SK-N-SH (cell line): ENCODE data around the gene RNF223. TPM values are rescaled to one million over a fixed set of nuclear protein-coding genes. Genes with fewer than 3 reads are reported as not detected.

Experiments used
- CTCF ChIA-PET: fragments of 300-600, 350-600 bp; formaldehyde crosslinking; extraction: SDS; loops from one replicate; lab custom pipeline; 2021; lab: Yijun Ruan, JAX
- POLR2A ChIA-PET: fragments of 350-600 bp; sonication (Branson Sonifier 250); formaldehyde crosslinking; extraction: SDS; loops from one replicate; lab custom pipeline; 2020; ENCODE audit warnings: antibody characterized with exemption, inconsistent platforms; lab: Yijun Ruan, JAX
- DNase-seq: peaks from one replicate; pipeline ENCODE4 v3.0.0; 2012
- H2AFZ ChIP-seq: fragments of 200-600 bp; sonication (generic); 2 replicates; pipeline ENCODE4 v1.8.1; 2016; ENCODE audit warnings: antibody characterized with exemption, mild to moderate bottlenecking, low read depth
- H3F3A ChIP-seq: fragments of 200-600 bp; sonication (generic); replicated peaks from 2 replicates; pipeline ENCODE3; 2016; ENCODE audit warnings: antibody characterized with exemption, mild to moderate bottlenecking; ENCODE audit not compliant: insufficient read depth
- H3K27ac ChIP-seq, 2 experiments: fragments of 200-500 bp in 1 of 2; fragments of 200-600 bp in 1 of 2; sonication (Bioruptor generic) in 1 of 2; sonication (generic), shearing (Covaris generic) in 1 of 2; 2 replicates each; pipeline versions ENCODE4 v1.5.1 to v1.6.1; 2014 to 2016; ENCODE audit warnings: low read depth in 2 of 2, inconsistent platforms in 1 of 2, low read length in 1 of 2, mild to moderate bottlenecking in 1 of 2, mixed read lengths in 1 of 2
- H3K27me3 ChIP-seq: fragments of 200-600 bp; sonication (generic), shearing (Covaris generic); 2 replicates; pipeline ENCODE4 v1.6.1; 2016; ENCODE audit warnings: mixed run types; ENCODE audit not compliant: insufficient read depth
- H3K36me3 ChIP-seq, 2 experiments: fragments of 200-500 bp in 1 of 2; fragments of 200-600 bp in 1 of 2; sonication (Bioruptor generic) in 1 of 2; sonication (generic) in 1 of 2; replicated peaks in 1 of 2; 2 replicates each; pipeline versions ENCODE3 to v1.5.1; 2014 to 2016; ENCODE audit warnings: low read length in 1 of 2, mild to moderate bottlenecking in 1 of 2; ENCODE audit not compliant: insufficient read depth in 2 of 2, control insufficient read depth in 1 of 2
- H3K4me1 ChIP-seq, 2 experiments: fragments of 200-500 bp in 1 of 2; fragments of 200-600 bp in 1 of 2; sonication (Bioruptor generic) in 1 of 2; sonication (generic), shearing (Covaris generic) in 1 of 2; 2 replicates each; pipeline versions ENCODE4 v1.5.1 to v1.6.1; 2014 to 2016; ENCODE audit warnings: low read depth in 1 of 2, low read length in 1 of 2, mixed run types in 1 of 2; ENCODE audit not compliant: insufficient read depth in 2 of 2, control insufficient read depth in 1 of 2
- H3K4me2 ChIP-seq: fragments of 200-600 bp; sonication (generic), shearing (Covaris generic); 2 replicates; pipeline ENCODE4 v1.6.1; 2017; ENCODE audit warnings: mixed run types
- H3K4me3 ChIP-seq, 2 experiments: fragments of 200-500 bp in 1 of 2; fragments of 200-600 bp in 1 of 2; sonication (Bioruptor generic) in 1 of 2; sonication (generic), shearing (Covaris generic) in 1 of 2; 2 replicates each; pipeline versions ENCODE4 v1.5.1 to v1.8.1; 2014 to 2016; ENCODE audit warnings: low read depth in 2 of 2, inconsistent platforms in 1 of 2, low read length in 1 of 2, mild to moderate bottlenecking in 1 of 2, mixed read lengths in 1 of 2, moderate library complexity in 1 of 2
- H3K79me2 ChIP-seq: fragments of 200-600 bp; sonication (generic); 2 replicates; pipeline ENCODE4 v1.8.1; 2017; ENCODE audit warnings: mild to moderate bottlenecking; ENCODE audit not compliant: insufficient read depth
- H3K9ac ChIP-seq: fragments of 200-600 bp; sonication (generic); 2 replicates; pipeline ENCODE4 v1.6.1; 2017; ENCODE audit warnings: mixed run types
- H3K9me2 ChIP-seq: fragments of 200-600 bp; sonication (generic); 2 replicates; pipeline ENCODE4 v1.6.1; 2017; ENCODE audit warnings: mixed run types
- H3K9me3 ChIP-seq: fragments of 200-600 bp; sonication (generic); 2 replicates; pipeline ENCODE4 v1.6.1; 2017; ENCODE audit warnings: mixed run types, mild to moderate bottlenecking, moderate library complexity
- H4K20me1 ChIP-seq: fragments of 200-600 bp; sonication (generic); 2 replicates; pipeline ENCODE4 v1.6.1; 2017; ENCODE audit warnings: mild to moderate bottlenecking, mixed run types; ENCODE audit not compliant: insufficient read depth
- EP300 ChIP-seq, 2 experiments: IDR thresholded peaks; 2 replicates each; pipeline versions ENCODE4 v1.4.0 to v1.6.1; 2012; ENCODE audit warnings: borderline replicate concordance in 1 of 2, low read depth in 1 of 2, low read length in 1 of 2
- EZH2phosphoT487 ChIP-seq: fragments of 200-600 bp; sonication (generic); IDR thresholded peaks from 2 replicates; pipeline ENCODE4 v1.6.1; 2017; ENCODE audit warnings: low read depth, mixed run types, mild to moderate bottlenecking, antibody characterized with exemption, moderate library complexity, borderline replicate concordance
- FOSL2 ChIP-seq: IDR thresholded peaks from 2 replicates; pipeline ENCODE4 v1.4.0; 2012; ENCODE audit warnings: low read depth, mild to moderate bottlenecking, moderate library complexity, borderline replicate concordance
- FOXJ3 ChIP-seq: sonication (generic); formaldehyde crosslinking; IDR thresholded peaks from 2 replicates; pipeline ENCODE4 v1.5.1; 2020; ENCODE audit warnings: mild to moderate bottlenecking, missing genetic modification reagents
- FOXM1 ChIP-seq: IDR thresholded peaks from 2 replicates; pipeline ENCODE4 v1.4.0; 2012; ENCODE audit warnings: low read depth, mild to moderate bottlenecking
- GATA2 ChIP-seq: sonication (generic); formaldehyde crosslinking; IDR thresholded peaks from 2 replicates; pipeline ENCODE4 v1.5.0; 2020; ENCODE audit warnings: mild to moderate bottlenecking, missing genetic modification reagents
- MAX ChIP-seq: IDR thresholded peaks from 2 replicates; pipeline ENCODE4 v1.4.0; 2012; ENCODE audit warnings: low read depth
- MXI1 ChIP-seq: IDR thresholded peaks from 2 replicates; pipeline ENCODE4 v1.6.1; 2012; ENCODE audit warnings: mild to moderate bottlenecking, low read depth, low read length, improper control_type of control experiment
- NFIC ChIP-seq: IDR thresholded peaks from 2 replicates; pipeline ENCODE4 v1.4.0; 2012; ENCODE audit warnings: borderline replicate concordance
- NRF1 ChIP-seq: IDR thresholded peaks from 2 replicates; pipeline ENCODE4 v1.6.1; 2012; ENCODE audit warnings: low read depth, mild to moderate bottlenecking, low read length
- RAD21 ChIP-seq: IDR thresholded peaks from 2 replicates; pipeline ENCODE4 v1.6.1; 2012; ENCODE audit warnings: mild to moderate bottlenecking, low read length
- RFX5 ChIP-seq: IDR thresholded peaks from 2 replicates; pipeline ENCODE4 v1.6.1; 2012; ENCODE audit warnings: mild to moderate bottlenecking, improper control_type of control experiment, low read length
- RXRA ChIP-seq: IDR thresholded peaks from 2 replicates; pipeline ENCODE4 v1.4.0; 2012; ENCODE audit warnings: low read depth, mild to moderate bottlenecking, borderline replicate concordance
- SMC3 ChIP-seq: IDR thresholded peaks from 2 replicates; pipeline ENCODE4 v1.6.1; 2012; ENCODE audit warnings: low read depth, low read length, improper control_type of control experiment
- TAF1 ChIP-seq: IDR thresholded peaks from 2 replicates; pipeline ENCODE4 v1.6.1; 2012; ENCODE audit warnings: low read depth, mild to moderate bottlenecking, low read length, moderate library complexity, borderline replicate concordance
- TCF12 ChIP-seq: IDR thresholded peaks from 2 replicates; pipeline ENCODE4 v1.4.0; 2012
- TEAD4 ChIP-seq: IDR thresholded peaks from 2 replicates; pipeline ENCODE4 v1.4.0; 2012; ENCODE audit warnings: mild to moderate bottlenecking, borderline replicate concordance; ENCODE audit not compliant: insufficient read depth
- USF2 ChIP-seq: fragments of 150-350 bp; IDR thresholded peaks from 2 replicates; pipeline ENCODE4 v1.6.1; 2017; ENCODE audit warnings: antibody characterized with exemption, low read length, low read depth, borderline replicate concordance
- YY1 ChIP-seq: IDR thresholded peaks from 2 replicates; pipeline ENCODE4 v1.4.0; 2012; ENCODE audit warnings: low read depth, mild to moderate bottlenecking
- WGBS: methylation state at CpG from one replicate; pipeline ENCODE4 v1.1.6; 2017; ENCODE audit warnings: low lambda C conversion rate; 5-methylcytosine and 5-hydroxymethylcytosine counted together
- polyA plus RNA-seq, 3 experiments: library from polyadenylated mRNA; depleted of rRNA; stranded (reverse); fragments of >200 nt; gene quantifications; 2 replicates each; pipeline ENCODE4 v1.2.3, GENCODE V29; 2012
- TF ChIP-seq, protein P1 (sequence below): IDR thresholded peaks from 2 replicates; pipeline ENCODE4 v1.6.1; 2012; ENCODE audit warnings: mild to moderate bottlenecking, low read depth, low read length, moderate library complexity

The RNF223 gene
- polyA plus RNA-seq, 1 of the 3 experiments (the other 2 are of a cell fraction) = not detected

- Histone ChIP-seq H3K4me2 (no peak overlapping the region), H2AFZ (no peak overlapping the region), H3K27me3 (no peaks in the 10 kb centered on the region), H3K9me3 (no peaks in the 10 kb centered on the region), H3K36me3 (peaks cover 0 to 25% of the 10 kb centered on the region in 2 experiments), H3K9ac (no peak overlapping the region), H3K27ac (no peak overlapping the region), H4K20me1 (no peaks in the 10 kb centered on the region), H3K79me2 (no peaks in the 10 kb centered on the region), H3K9me2 (no peaks in the 10 kb centered on the region), H3F3A (no peaks in the 10 kb centered on the region), H3K4me1 (no peaks in the 10 kb centered on the region), H3K4me3 (no peak overlapping the region)
- ChIA-PET CTCF (interaction anchor here (0.8 to 1.9 kb wide), 4 partner anchors 11 to 42 kb away, joined by 3 to 6 read pairs (median 4); no protein-coding TSS in a partner anchor), POLR2A (no interaction called here)
- no peak for DNase-seq
- WGBS = 94% methylated on average over 5 of the region's 25 CpGs
- TF ChIP-seq MXI1 = no peak
- TF ChIP-seq EP300 (IDR thresholded peaks at IDR 0.05; ENCODE audit: borderline replicate concordance in 1 of 2, low read depth in 1 of 2, low read length in 1 of 2) = no peak
- TF ChIP-seq TCF12 = no peak
- TF ChIP-seq GATA2 (CRISPR knock-in tag) = no peak
- TF ChIP-seq MAX = no peak
- TF ChIP-seq FOXJ3 (CRISPR knock-in tag) = no peak
- no peak for TF ChIP-seq RXRA
- no peak for TF ChIP-seq RAD21
- no peak for TF ChIP-seq NRF1
- no peak for TF ChIP-seq FOSL2
- no peak for TF ChIP-seq EZH2phosphoT487
- no peak for TF ChIP-seq SMC3
- no peak for TF ChIP-seq USF2
- TF ChIP-seq TAF1 = no peak
- no peak for TF ChIP-seq FOXM1
Measured at GRCh38 chr1:1047963-1048362, 26.1 kb downstream of the RNF223 start.

DNA sequence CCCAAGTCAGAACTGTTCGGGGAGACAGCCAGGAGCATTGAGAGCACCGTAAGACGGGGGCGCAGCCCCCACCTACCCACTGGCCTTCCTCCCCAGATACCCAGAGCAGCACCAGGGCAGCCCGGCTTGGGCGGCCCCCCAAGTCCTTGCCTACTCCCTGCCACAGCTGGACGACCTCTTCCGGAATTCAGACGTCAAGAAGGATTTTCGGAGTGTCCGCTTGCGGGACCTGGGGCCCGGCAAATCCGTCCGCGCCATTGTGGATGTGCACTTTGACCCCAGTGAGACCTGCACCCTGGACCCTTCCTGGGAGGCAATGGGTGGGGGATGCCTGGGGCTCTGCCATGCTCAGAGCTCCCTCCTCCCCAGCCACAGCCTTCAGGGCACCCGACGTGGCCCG lies 26.7 kb downstream of the RNF223 start:
- Histone ChIP-seq H3K9ac (no peak overlapping the region), H3K4me1 (no peaks in the 10 kb centered on the region), H4K20me1 (no peaks in the 10 kb centered on the region), H3K4me2 (no peak overlapping the region), H3K9me3 (no peaks in the 10 kb centered on the region), H2AFZ (no peak overlapping the region), H3K79me2 (no peaks in the 10 kb centered on the region), H3K9me2 (no peaks in the 10 kb centered on the region), H3K27me3 (no peaks in the 10 kb centered on the region), H3K27ac (no peak overlapping the region), H3K4me3 (no peak overlapping the region), H3F3A (no peaks in the 10 kb centered on the region), H3K36me3 (peaks cover 0 to 25% of the 10 kb centered on the region in 2 experiments)
- no peak for DNase-seq
- CTCF ChIA-PET = interaction anchor here (0.8 to 1.9 kb wide), 4 partner anchors 11 to 43 kb away, joined by 3 to 6 read pairs (median 4); no protein-coding TSS in a partner anchor
- POLR2A ChIA-PET = no interaction called here
- 100% methylated on average over 7 of the region's 19 CpGs for whole genome bisulfite sequencing
- no peak for TF ChIP-seq TEAD4
- no peak for TF ChIP-seq SMC3
- TF ChIP-seq USF2 = no peak
- TF ChIP-seq, protein P1, sequence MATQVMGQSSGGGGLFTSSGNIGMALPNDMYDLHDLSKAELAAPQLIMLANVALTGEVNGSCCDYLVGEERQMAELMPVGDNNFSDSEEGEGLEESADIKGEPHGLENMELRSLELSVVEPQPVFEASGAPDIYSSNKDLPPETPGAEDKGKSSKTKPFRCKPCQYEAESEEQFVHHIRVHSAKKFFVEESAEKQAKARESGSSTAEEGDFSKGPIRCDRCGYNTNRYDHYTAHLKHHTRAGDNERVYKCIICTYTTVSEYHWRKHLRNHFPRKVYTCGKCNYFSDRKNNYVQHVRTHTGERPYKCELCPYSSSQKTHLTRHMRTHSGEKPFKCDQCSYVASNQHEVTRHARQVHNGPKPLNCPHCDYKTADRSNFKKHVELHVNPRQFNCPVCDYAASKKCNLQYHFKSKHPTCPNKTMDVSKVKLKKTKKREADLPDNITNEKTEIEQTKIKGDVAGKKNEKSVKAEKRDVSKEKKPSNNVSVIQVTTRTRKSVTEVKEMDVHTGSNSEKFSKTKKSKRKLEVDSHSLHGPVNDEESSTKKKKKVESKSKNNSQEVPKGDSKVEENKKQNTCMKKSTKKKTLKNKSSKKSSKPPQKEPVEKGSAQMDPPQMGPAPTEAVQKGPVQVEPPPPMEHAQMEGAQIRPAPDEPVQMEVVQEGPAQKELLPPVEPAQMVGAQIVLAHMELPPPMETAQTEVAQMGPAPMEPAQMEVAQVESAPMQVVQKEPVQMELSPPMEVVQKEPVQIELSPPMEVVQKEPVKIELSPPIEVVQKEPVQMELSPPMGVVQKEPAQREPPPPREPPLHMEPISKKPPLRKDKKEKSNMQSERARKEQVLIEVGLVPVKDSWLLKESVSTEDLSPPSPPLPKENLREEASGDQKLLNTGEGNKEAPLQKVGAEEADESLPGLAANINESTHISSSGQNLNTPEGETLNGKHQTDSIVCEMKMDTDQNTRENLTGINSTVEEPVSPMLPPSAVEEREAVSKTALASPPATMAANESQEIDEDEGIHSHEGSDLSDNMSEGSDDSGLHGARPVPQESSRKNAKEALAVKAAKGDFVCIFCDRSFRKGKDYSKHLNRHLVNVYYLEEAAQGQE = no peak
- TF ChIP-seq MAX = no peak
- no peak for TF ChIP-seq RFX5
- no peak for TF ChIP-seq FOXJ3 (CRISPR knock-in tag)
- TF ChIP-seq EP300 (IDR thresholded peaks at IDR 0.05; ENCODE audit: borderline replicate concordance in 1 of 2, low read depth in 1 of 2, low read length in 1 of 2) = no peak
- TF ChIP-seq NFIC = no peak
- TF ChIP-seq EZH2phosphoT487 = no peak
- TF ChIP-seq YY1 = no peak
- TF ChIP-seq FOXM1 = no peak
